Medulla oblongata (tissue), 1 donor: ENCODE data around the gene PRKAR2A.
"Not testable (repeated sequence)": the region's sequence is repeated elsewhere in the genome, so short reads cannot be mapped to it uniquely, and the experiment has no call there.

Experiments
- DNase-seq: peaks from one replicate; pipeline ENCODE4 v3.0.0-alpha.2; 2015; ENCODE audit errors: extremely low spot score

The PRKAR2A gene

GRCh38 chr3:48733752-48734518 lies 113.7 kb downstream of the PRKAR2A start:
- not testable (repeated sequence) for DNase-seq

- DNase-seq = no peak
These were observed 120.2 kb downstream of the PRKAR2A start for GRCh38 chr3:48727511-48727910.

- DNase-seq = not testable (repeated sequence)
These were observed 122.4 kb downstream of the PRKAR2A start for GRCh38 chr3:48725185-48725855.

- no peak for DNase-seq
These were observed 123.9 kb downstream of the PRKAR2A start for GRCh38 chr3:48723725-48724124.

- not testable (repeated sequence) for DNase-seq
These were observed 124.4 kb downstream of the PRKAR2A start for GRCh38 chr3:48723293-48723692.

GRCh38 chr3:48716982-48717746 lies 130.5 kb downstream of the PRKAR2A start, which contains the start of gene IP6K2:
IP6K2 (minus strand) TSS chr3:48717221; CDS start chr3:48695291, 21,930 bp downstream.
- DNase-seq = peak; percentile 99

GRCh38 chr3:48716508-48716981 lies 131.1 kb downstream of the PRKAR2A start:
- DNase-seq = no peak

GRCh38 chr3:48715174-48715800 lies 132.4 kb downstream of the PRKAR2A start:
- DNase-seq = peak; percentile 29

GRCh38 chr3:48711727-48712126 lies 135.9 kb downstream of the PRKAR2A start:
- DNase-seq = no peak

- DNase-seq = no peak
These were observed 138.6 kb downstream of the PRKAR2A start for GRCh38 chr3:48709051-48709461.

- DNase-seq = no peak
These were observed 139.2 kb downstream of the PRKAR2A start for GRCh38 chr3:48708481-48708889.

GRCh38 chr3:48707157-48707556 lies 140.5 kb downstream of the PRKAR2A start:
- no peak for DNase-seq

- DNase-seq = no peak
These were observed 145.3 kb downstream of the PRKAR2A start for GRCh38 chr3:48702320-48702920.

- no peak for DNase-seq
These were observed 146.8 kb downstream of the PRKAR2A start for GRCh38 chr3:48700731-48701405.

GRCh38 chr3:48698891-48699290 lies 148.8 kb downstream of the PRKAR2A start:
- DNase-seq = no peak

GRCh38 chr3:48697952-48698351 lies 149.7 kb downstream of the PRKAR2A start:
- no peak for DNase-seq

GRCh38 chr3:48696601-48697000 lies 151.1 kb downstream of the PRKAR2A start:
- no peak for DNase-seq
